ENCODE measurements around the gene CAB39.

CAB39 gene

DNA sequence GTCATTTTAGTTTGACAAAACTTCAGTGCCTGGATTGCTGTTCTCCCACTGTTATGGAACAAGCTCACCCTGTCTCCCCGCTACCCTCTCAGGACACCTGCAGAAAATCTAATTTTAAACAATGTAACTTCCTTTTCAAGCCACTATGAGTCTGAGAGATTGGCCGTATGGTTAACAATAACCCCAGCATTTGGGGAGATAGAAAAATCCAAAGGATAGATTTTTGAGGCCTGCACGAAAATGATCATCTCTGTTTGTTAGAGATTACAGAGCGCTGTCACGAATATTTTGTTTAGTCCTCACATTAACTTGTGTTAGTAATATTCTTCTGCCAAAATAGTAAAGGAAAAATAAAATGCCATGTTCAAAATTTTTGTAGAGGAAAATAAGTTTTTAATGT is 24.7 kb downstream of the CAB39 start:
- H3K27me3 ChIP-seq (ENCODE audit: insufficient read depth, poor library complexity, severe bottlenecking), result no peaks in the 10 kb centered on the region
- H3K27ac ChIP-seq (replicated peaks), result no peak overlapping the region
- TF ChIP-seq, protein P1, sequence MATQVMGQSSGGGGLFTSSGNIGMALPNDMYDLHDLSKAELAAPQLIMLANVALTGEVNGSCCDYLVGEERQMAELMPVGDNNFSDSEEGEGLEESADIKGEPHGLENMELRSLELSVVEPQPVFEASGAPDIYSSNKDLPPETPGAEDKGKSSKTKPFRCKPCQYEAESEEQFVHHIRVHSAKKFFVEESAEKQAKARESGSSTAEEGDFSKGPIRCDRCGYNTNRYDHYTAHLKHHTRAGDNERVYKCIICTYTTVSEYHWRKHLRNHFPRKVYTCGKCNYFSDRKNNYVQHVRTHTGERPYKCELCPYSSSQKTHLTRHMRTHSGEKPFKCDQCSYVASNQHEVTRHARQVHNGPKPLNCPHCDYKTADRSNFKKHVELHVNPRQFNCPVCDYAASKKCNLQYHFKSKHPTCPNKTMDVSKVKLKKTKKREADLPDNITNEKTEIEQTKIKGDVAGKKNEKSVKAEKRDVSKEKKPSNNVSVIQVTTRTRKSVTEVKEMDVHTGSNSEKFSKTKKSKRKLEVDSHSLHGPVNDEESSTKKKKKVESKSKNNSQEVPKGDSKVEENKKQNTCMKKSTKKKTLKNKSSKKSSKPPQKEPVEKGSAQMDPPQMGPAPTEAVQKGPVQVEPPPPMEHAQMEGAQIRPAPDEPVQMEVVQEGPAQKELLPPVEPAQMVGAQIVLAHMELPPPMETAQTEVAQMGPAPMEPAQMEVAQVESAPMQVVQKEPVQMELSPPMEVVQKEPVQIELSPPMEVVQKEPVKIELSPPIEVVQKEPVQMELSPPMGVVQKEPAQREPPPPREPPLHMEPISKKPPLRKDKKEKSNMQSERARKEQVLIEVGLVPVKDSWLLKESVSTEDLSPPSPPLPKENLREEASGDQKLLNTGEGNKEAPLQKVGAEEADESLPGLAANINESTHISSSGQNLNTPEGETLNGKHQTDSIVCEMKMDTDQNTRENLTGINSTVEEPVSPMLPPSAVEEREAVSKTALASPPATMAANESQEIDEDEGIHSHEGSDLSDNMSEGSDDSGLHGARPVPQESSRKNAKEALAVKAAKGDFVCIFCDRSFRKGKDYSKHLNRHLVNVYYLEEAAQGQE (IDR thresholded peaks at IDR 0.05; ENCODE audit: insufficient replicate concordance, low read depth), result no peak
- no peak for TF ChIP-seq SPI1 (IDR thresholded peaks at IDR 0.05; ENCODE audit: borderline replicate concordance, low read depth)
- H3K4me3 ChIP-seq (replicated peaks; ENCODE audit: insufficient read depth, low read length), result no peak overlapping the region
- DNase-seq (ENCODE audit: low read depth in 1 of 2, low spot score in 1 of 2), result no peak

DNA sequence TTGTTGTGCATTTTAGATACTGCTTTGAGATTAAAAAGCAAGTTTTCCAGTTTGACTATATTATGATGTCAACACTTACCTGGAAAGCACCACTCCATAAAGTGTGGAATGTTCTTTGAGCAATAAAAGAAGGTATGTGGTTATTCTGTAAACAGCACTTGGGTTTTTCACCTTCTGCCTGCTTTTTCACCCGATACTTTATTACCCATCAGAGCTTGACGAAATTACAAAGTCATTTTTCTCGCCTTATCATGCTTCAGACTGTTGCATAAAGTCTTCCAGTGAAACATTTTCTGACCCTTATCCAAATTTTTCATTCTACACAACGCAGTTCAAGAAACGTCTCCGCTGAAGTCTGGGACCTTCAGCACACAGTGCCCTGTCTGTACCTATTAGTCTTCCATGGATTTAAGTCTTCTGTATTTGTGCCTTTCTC is 25.2 kb downstream of the CAB39 start:
- no peak overlapping the region for H3K4me3 ChIP-seq (replicated peaks; ENCODE audit: insufficient read depth, low read length)
- no peak for DNase-seq (ENCODE audit: low read depth in 1 of 2, low spot score in 1 of 2)

DNA sequence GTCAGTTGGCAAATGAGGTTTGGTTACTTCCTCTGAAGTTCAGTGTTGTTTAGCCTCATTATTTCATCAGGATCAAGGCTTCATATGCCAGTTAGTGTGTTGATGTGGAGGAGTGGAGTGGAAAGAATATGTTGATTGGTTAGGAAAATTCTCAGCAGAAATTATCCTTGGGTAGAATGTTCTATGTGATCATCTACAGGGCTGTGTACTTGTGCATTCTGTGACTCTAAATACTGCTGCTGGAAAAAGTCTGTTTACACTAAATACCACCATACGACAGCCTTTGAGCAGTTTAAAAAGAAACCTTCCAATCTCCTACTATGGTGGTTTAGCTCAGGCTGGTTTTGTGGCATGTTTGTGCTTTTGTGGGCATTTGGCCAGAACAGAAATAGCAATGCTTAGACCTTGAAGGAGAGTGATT is 25.8 kb downstream of the CAB39 start:
- no peak for DNase-seq (ENCODE audit: low read depth in 1 of 2, low spot score in 1 of 2)
- Histone ChIP-seq H3K4me3 (replicated peaks; ENCODE audit: insufficient read depth, low read length) (no peak overlapping the region), H3K27ac (replicated peaks) (peak overlapping the region; percentile 42), H3K27me3 (ENCODE audit: insufficient read depth, poor library complexity, severe bottlenecking) (no peaks in the 10 kb centered on the region)
- TF ChIP-seq SPI1 (IDR thresholded peaks at IDR 0.05; ENCODE audit: borderline replicate concordance, low read depth) (no peak), POLR2AphosphoS5 (IDR thresholded peaks at IDR 0.05; ENCODE audit: low read depth) (no peak), GABPA (IDR thresholded peaks at IDR 0.05; ENCODE audit: low read depth) (no peak)
- TF ChIP-seq, protein P1 (IDR thresholded peaks at IDR 0.05; ENCODE audit: insufficient replicate concordance, low read depth), result no peak
- TF ChIP-seq, protein P2, sequence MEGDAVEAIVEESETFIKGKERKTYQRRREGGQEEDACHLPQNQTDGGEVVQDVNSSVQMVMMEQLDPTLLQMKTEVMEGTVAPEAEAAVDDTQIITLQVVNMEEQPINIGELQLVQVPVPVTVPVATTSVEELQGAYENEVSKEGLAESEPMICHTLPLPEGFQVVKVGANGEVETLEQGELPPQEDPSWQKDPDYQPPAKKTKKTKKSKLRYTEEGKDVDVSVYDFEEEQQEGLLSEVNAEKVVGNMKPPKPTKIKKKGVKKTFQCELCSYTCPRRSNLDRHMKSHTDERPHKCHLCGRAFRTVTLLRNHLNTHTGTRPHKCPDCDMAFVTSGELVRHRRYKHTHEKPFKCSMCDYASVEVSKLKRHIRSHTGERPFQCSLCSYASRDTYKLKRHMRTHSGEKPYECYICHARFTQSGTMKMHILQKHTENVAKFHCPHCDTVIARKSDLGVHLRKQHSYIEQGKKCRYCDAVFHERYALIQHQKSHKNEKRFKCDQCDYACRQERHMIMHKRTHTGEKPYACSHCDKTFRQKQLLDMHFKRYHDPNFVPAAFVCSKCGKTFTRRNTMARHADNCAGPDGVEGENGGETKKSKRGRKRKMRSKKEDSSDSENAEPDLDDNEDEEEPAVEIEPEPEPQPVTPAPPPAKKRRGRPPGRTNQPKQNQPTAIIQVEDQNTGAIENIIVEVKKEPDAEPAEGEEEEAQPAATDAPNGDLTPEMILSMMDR (IDR thresholded peaks at IDR 0.05; ENCODE audit: insufficient read depth, low read length), result no peak

More for the DNA sequence above, 25.2 kb downstream of the CAB39 start:
- Histone ChIP-seq H3K27me3 (ENCODE audit: insufficient read depth, poor library complexity, severe bottlenecking) (no peaks in the 10 kb centered on the region), H3K27ac (replicated peaks) (peak overlapping the region; percentile 42; the same call in 1 of the 2 replicates)
- TF ChIP-seq GABPA (IDR thresholded peaks at IDR 0.05; ENCODE audit: low read depth) (no peak), POLR2AphosphoS5 (IDR thresholded peaks at IDR 0.05; ENCODE audit: low read depth) (no peak), SPI1 (IDR thresholded peaks at IDR 0.05; ENCODE audit: borderline replicate concordance, low read depth) (no peak)
- TF ChIP-seq, protein P2 (IDR thresholded peaks at IDR 0.05; ENCODE audit: insufficient read depth, low read length), result no peak
- TF ChIP-seq, protein P1 (IDR thresholded peaks at IDR 0.05; ENCODE audit: insufficient replicate concordance, low read depth), result no peak
